HG03378 (cell line): ENCODE measurements around the gene ANKRD40CL.
"Not testable (repeated sequence)": the region's sequence is repeated elsewhere in the genome, so short reads cannot be mapped to it uniquely, and the experiment has no call there.

Source experiments
- ATAC-seq: cut with Tn5 transposase; IDR thresholded peaks from one replicate; pipeline ENCODE4 v1.9.1; 2021; ENCODE audit warnings: mild to moderate bottlenecking, moderate library complexity; ENCODE audit not compliant: unreplicated experiment

ANKRD40CL gene

GRCh38 chr17:50763716-50764475 lies 3.4 kb downstream of the ANKRD40CL start:
- ATAC-seq, result no peak

DNA sequence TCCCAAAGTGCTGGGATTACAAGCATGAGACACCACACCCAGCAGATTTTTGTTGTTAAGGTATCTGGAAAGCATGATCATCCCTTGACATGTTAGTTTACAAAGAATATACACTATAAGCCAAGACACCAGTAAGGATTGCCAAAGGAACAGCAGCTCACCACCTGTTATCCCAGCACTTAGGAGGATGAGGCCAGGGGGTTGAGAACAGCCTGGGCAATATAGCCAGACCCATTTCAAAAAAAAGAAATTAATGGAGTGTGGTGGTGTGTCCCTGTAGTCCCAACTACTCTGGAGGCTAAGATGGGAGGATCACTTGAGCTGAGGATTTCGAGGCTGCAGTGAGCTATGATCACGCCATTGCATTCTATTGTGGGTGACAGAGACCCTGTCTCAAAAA lies 5.1 kb downstream of the ANKRD40CL start:
- no peak for ATAC-seq

DNA sequence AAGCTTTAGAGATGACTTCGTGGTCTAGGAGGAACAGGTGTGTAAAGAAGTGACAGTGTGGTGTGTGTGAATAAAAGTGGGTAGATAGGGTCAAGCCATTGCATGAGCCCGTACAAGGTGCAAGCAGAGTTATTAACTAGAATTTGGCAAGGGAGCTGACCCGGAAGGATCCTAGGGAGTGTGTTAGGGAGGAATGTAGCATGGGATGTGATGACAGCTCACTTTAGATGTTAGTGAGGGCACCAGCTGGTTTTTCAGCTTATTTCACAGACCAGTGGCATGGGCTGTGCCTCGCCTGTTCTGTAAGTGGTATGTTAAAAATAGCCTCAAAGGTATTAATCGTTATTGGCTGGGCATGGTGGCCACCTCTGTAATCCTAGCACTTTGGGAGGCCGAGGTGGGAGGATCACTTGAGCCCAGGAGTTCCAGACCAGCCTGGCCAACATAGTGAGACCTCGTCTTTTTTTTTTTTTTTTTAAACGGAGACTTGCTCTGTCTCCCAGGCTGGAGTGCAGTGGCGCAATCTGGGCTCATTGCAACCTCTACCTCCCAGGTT lies 8.3 kb downstream of the ANKRD40CL start:
- no peak for ATAC-seq

GRCh38 chr17:50758524-50758923 lies 8.8 kb downstream of the ANKRD40CL start:
- no peak for ATAC-seq

DNA sequence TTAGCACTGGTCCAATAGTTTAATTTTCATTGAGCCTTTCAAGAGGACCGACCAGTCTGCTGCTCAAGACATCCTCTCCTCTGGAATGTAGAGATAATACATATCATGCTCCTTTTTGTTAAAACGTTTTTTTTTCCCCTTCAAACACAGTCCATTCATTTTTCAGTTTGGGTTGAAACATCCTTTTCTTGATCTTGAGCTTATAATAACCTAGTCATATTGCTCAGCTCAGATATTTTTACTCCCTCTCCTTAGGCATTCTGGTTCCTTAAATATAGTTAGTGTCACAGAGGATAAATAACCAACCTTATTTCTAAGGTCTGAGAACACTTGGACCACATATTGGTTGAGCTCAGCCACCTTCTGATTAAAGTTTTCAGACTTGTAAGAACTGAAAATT lies 12.8 kb downstream of the ANKRD40CL start:
- ATAC-seq, result no peak

- no peak for ATAC-seq
These were observed 18.1 kb downstream of the ANKRD40CL start for GRCh38 chr17:50749245-50749644.

GRCh38 chr17:50745631-50746030 lies 21.7 kb downstream of the ANKRD40CL start:
- ATAC-seq, result no peak

DNA sequence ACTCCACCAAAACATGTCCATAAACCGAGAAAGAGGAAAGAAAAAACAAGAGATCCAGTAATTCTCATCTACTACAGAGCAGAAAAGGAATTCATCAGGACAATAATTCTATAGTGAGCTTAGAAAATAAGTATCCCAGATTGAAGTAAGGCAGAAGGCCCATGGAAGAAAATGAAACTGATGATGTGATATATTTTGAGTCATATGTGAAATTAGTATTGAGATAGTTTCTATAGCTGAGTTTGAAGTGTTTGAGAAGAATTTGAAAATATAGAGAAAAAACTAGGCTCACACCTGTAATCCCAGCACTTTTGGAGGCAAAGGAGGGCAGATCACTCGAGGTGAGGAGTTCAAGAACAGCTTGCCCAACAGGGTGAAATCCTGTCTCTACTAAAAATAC lies 28.2 kb downstream of the ANKRD40CL start:
- no peak for ATAC-seq

DNA sequence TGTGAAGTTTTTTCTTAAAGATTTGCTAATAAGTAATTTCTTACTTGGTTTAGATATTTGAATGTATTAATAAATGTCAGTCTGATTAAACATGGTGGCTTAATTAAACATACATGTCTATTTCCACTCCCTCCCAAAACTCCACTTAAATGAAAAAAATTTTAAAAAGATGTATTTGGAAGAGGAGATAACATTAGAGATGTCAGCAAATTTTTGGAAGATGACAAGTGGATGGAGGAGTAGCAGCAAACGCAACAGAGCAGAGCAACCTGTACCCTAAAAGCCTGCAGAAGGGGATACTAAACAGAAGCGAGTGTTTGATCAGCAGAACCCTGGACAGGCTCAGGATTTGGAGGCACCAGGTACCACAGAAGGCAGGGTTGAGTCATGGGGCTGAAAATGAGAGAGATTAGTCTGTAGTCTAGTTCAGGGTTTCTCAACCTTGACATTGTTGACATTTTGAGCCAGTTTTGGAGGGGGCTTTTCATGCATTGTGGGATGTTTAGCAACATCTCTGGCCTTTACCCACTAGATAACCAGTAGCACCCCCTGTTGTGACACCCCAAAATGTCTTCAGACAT lies 30.1 kb downstream of the ANKRD40CL start:
- ATAC-seq, result no peak

DNA sequence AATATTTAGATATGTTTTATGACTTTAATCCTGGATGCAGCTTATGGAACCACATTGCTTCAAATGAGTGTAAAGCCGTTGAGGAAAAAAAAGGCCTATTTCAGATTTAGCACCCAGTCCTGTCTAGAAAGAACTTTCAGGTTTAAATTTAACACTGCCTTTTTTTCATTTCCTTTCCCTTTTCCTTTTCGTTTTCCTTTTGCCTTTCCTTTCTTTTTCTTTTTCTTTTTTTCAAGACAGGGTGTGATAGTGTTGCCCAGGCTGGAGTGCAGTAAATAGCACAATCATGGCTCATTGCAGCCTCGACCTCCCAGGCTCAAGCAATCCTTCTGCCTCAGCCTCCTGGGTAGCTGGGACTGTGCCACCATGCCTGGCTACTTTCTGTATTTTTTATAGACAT lies 32.0 kb downstream of the ANKRD40CL start:
- ATAC-seq, result no peak

DNA sequence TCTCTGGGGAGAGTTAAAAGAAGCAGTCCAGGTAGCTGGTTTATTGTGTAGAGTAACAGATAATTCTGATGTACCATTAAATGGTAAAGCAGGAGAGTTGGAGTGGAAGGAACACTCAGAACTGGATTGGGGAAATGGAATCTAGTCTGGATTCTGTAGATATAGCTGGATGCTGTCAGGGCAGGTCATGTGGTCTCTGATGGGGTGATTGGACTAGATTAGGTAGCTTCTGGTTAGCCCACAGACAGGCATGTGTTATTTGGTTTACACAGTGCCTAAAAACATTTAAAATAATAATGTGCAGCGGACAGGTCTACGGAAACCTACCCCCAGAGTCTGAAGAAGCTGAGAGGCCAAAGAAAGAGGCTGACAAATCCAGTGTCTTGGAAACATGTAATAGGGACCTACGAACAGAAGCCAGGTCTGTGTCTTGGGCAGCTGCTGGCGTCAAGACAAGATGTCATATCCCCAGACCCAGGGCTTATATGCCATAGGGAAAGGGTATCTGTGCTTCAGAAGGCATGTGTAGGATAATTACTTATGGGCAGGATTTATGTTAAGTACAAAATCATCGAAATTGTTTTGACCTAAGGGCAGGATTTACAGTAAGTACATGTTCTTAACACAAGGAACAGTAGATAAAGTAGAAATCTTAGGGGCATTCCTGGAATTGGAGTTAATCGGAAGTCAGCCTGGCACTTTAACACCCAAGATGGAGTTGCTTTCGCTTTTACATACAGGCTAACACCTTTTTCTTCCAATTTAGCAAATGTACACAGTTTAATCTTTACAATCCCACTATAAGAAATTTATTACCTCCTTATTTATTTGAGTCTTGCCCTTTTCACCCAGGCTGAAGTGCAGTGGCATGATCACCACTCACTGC lies 35.5 kb downstream of the ANKRD40CL start:
- no peak for ATAC-seq

DNA sequence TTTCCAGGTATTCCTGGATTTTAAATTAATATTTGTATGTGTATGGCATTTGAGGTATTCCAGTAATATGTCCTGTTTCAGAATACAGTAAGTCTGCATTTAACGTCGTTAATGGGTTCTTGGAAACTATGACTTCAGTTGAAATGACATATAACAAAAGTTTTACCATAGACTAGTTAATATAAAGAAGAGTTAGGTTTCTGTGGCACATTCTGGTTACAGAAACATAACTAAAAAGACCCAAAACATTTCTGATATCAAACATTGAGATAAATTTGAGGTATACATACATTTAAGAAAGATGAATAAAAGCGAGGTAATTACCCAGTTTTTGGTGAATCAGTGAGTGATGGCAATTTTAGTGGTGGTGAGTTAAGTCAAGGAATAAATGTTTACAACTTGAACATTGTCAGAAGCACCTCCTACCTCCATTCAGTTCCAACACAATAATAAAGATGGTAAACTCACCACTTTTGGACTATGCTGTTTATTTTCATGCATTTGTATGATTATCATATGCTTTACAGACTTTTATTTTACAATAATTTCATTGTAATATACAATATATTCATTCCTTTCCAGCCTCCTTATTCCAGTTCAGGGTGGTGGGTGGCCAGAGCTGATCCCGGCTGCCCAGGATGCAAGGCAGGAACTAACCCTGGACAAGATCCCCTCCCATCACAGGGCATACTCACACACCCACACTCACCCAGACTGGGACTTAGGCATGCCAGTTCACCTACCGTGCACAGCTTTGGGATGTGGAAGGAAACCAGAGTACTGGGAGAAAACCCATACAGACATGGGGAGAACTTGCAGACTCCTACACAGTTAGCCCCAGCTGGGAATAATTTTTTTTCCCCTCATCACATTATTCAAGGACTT lies 38.2 kb downstream of the ANKRD40CL start:
- no peak for ATAC-seq

DNA sequence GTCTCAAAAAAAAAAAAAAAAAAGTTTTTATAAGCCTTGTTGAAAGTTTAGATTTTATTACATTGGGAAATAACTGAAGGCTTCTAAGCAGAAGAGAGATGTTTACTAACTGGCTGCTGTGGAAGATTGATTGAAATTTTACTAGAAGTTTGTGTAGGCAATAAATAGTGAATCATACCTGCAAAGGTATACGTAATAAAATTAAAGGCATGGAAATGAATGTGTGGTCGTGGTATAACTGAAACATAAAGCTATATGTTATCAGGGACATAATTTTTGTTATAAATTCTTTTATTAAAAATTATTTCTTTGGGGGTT lies 39.2 kb downstream of the ANKRD40CL start:
- no peak for ATAC-seq

DNA sequence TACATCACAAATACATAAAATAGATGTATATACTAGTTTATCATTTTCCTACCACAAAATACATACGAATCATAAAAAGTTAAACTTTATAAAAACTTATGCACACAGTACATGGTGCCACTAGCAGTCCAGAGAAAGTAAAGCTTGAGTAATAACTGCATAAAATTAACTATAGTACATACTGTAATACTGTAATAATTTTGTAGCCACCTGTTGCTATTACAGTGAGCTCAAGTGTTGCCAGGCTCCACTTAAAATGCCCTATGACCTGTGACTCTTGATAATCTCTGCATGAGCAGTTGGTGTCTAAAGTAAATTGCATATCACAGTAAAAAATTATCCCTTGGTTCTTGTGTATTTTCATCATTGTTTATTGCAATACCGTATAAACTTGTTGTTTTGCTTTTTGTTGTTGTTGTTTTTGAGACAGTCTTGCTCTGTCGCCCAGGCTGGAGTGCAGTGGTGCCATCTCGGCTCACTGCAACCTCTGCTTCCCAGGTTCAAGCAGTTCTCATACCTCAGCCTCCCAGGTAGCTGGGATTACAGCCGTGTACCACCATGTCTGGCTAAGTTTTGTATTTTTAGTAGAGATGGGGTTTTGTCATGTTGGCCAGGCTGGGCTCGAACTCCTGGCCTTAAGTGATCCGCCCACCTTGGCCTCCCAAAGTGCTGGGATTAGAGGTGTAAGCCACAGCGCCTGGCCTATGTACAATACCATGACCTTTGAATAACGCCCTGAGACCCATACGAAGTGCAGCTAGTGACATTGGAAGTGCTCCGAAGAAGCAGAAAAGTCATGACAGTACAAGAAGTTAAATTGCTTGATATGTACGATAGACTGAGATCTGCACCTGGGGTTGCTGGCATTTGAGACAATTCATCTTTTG lies 41.3 kb downstream of the ANKRD40CL start:
- no peak for ATAC-seq

GRCh38 chr17:50724622-50725021 lies 42.7 kb downstream of the ANKRD40CL start:
- not testable (repeated sequence) for ATAC-seq

GRCh38 chr17:50722746-50723145 lies 44.6 kb downstream of the ANKRD40CL start:
- no peak for ATAC-seq

- ATAC-seq, result no peak
These were observed 45.9 kb downstream of the ANKRD40CL start for GRCh38 chr17:50721194-50722010.

DNA sequence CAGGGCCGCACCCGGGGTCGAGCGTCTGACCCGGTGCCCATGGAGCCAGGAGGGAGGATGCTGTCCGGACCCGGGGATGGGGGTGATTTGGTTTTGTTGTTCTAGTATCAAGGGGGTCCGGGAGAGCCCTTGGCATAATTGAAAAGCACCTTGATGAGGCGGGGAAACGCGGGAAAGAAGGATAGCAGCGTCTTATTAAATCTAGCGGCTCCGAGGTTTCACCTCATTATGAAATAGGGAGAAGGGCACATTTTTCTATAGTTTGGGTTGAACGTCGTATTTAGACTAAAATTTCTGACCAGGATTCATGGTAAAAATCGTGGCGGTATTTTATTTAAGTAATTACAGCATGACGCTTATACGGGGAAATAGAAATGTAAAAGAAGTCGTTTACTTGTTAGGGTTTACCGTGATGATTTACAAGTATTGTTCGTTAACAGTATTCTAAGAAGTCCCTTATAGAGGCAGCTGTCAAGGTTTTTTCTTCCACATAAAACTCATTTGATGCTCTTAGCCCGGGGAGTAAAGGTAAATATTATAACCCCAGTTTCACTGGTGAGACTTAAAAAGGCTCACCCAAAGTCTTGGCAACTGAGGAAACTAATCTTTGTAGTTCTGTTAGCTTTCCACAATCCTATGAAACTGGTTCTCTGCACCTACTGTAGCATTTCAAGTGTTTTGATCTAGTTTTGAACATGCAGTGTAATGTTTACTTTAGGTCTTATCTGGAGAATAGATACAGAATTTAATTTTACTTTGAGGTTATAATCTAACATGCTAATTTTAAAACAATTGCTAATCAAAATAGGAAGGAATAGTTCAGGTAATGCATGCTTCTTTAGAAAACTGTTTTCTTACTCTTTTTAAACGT lies 47.2 kb downstream of the ANKRD40CL start:
- no peak for ATAC-seq
